GM23248 (cell line): ENCODE results near the gene IL1RAPL1.

ENCODE experiments used
- EZH2 ChIP-seq: fragments of 200-600 bp; sonication (generic); IDR thresholded peaks from 2 replicates; pipeline ENCODE4 v1.6.1; 2018; ENCODE audit warnings: antibody characterized with exemption, mild to moderate bottlenecking; ENCODE audit not compliant: insufficient read depth, poor library complexity, severe bottlenecking
- EZH2phosphoT487 ChIP-seq: fragments of 200-600 bp; sonication (generic); IDR thresholded peaks from 2 replicates; pipeline ENCODE4 v1.6.1; 2018; ENCODE audit warnings: antibody characterized with exemption, moderate library complexity, mild to moderate bottlenecking, low read depth; ENCODE audit not compliant: insufficient read depth

DNA sequence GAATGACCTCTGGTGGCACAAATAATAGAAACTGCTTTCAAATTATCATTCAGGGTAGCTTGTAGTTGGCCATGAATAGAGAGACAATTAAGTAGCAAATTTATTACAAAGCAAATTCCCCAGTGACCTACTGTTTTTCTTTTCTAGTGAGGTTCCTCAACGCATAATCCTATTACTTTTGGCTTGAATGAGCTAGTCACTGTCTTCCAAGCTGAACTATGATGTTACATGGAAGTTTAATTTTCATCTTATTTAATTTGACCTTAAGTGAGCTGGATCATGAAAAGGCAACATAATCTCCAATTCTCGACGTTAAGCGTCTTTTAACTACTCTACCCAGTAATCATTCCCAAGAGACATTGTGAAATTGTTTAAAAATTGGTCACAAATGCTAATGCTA lies 1280.7 kb downstream of the IL1RAPL1 start:
- TF ChIP-seq EZH2 (no peak), EZH2phosphoT487 (no peak)
